Measurements from ENCODE around the gene NHLRC1. TPM values are rescaled to one million over a fixed set of nuclear protein-coding genes. Genes with fewer than 3 reads are reported as not detected.

The NHLRC1 gene
- polyA plus RNA-seq, 1 of the 3 experiments (the other 2 are of a cell fraction) = 0.15 TPM

DNA sequence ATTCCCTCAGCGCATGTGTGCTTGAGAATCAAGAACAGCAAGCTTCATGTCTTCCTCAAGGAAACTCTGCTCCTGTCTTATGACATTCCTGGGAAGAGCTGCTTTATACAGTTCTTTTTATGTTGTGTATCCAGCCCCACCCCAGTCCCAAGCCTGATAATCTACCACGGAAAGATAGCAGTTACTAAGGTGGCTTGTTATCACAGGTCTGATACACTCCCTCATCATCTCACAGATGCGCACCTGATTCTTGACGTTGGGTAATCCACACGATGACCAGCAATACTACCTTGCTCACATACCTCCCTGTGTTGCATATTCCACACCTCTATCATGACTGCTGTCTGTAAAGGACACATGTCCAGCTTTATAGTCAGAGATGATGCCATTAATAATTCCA is 3.2 kb downstream of the NHLRC1 start:
- Histone ChIP-seq H3F3A (replicated peaks; ENCODE audit: insufficient read depth) (no peaks in the 10 kb centered on the region), H3K4me3 (ENCODE audit: low read depth in 2 of 2, low read length in 1 of 2) (no peak overlapping the region), H3K79me2 (ENCODE audit: insufficient read depth) (no peaks in the 10 kb centered on the region), H2AFZ (ENCODE audit: low read depth) (no peak overlapping the region), H3K27ac (ENCODE audit: low read depth in 2 of 2, low read length in 1 of 2) (no peak overlapping the region), H3K4me2 (no peak overlapping the region), H4K20me1 (ENCODE audit: insufficient read depth) (no peaks in the 10 kb centered on the region), H3K9me3 (no peaks in the 10 kb centered on the region), H3K9ac (no peak overlapping the region), H3K27me3 (ENCODE audit: insufficient read depth) (no peaks in the 10 kb centered on the region), H3K36me3 (replicated peaks in 1 of 2; ENCODE audit: control insufficient read depth in 1 of 2, insufficient read depth in 2 of 2, low read length in 1 of 2) (no peaks in the 10 kb centered on the region), H3K9me2 (no peaks in the 10 kb centered on the region), H3K4me1 (ENCODE audit: control insufficient read depth in 1 of 2, insufficient read depth in 2 of 2, low read depth in 1 of 2, low read length in 1 of 2) (peaks cover 0 to 5% of the 10 kb centered on the region in 2 experiments; a peak in 1 of 4 replicates)
- no peak for TF ChIP-seq NRF1 (IDR thresholded peaks at IDR 0.05; ENCODE audit: low read depth, low read length)
- TF ChIP-seq RAD21 (IDR thresholded peaks at IDR 0.05; ENCODE audit: low read length) = no peak
- no peak for TF ChIP-seq TEAD4 (IDR thresholded peaks at IDR 0.05; ENCODE audit: borderline replicate concordance, insufficient read depth)
- no peak for TF ChIP-seq FOXM1 (IDR thresholded peaks at IDR 0.05; ENCODE audit: low read depth)
- TF ChIP-seq, protein P1, sequence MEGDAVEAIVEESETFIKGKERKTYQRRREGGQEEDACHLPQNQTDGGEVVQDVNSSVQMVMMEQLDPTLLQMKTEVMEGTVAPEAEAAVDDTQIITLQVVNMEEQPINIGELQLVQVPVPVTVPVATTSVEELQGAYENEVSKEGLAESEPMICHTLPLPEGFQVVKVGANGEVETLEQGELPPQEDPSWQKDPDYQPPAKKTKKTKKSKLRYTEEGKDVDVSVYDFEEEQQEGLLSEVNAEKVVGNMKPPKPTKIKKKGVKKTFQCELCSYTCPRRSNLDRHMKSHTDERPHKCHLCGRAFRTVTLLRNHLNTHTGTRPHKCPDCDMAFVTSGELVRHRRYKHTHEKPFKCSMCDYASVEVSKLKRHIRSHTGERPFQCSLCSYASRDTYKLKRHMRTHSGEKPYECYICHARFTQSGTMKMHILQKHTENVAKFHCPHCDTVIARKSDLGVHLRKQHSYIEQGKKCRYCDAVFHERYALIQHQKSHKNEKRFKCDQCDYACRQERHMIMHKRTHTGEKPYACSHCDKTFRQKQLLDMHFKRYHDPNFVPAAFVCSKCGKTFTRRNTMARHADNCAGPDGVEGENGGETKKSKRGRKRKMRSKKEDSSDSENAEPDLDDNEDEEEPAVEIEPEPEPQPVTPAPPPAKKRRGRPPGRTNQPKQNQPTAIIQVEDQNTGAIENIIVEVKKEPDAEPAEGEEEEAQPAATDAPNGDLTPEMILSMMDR (IDR thresholded peaks at IDR 0.05) = no peak
- TF ChIP-seq GATA2 (CRISPR knock-in tag; IDR thresholded peaks at IDR 0.05) = no peak
- TF ChIP-seq, protein P2, sequence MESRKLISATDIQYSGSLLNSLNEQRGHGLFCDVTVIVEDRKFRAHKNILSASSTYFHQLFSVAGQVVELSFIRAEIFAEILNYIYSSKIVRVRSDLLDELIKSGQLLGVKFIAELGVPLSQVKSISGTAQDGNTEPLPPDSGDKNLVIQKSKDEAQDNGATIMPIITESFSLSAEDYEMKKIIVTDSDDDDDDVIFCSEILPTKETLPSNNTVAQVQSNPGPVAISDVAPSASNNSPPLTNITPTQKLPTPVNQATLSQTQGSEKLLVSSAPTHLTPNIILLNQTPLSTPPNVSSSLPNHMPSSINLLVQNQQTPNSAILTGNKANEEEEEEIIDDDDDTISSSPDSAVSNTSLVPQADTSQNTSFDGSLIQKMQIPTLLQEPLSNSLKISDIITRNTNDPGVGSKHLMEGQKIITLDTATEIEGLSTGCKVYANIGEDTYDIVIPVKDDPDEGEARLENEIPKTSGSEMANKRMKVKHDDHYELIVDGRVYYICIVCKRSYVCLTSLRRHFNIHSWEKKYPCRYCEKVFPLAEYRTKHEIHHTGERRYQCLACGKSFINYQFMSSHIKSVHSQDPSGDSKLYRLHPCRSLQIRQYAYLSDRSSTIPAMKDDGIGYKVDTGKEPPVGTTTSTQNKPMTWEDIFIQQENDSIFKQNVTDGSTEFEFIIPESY (IDR thresholded peaks at IDR 0.05; ENCODE audit: borderline replicate concordance, low read depth) = no peak
- no peak for TF ChIP-seq YY1 (IDR thresholded peaks at IDR 0.05; ENCODE audit: low read depth)
- no peak for TF ChIP-seq ELF1 (IDR thresholded peaks at IDR 0.05)
- no peak for TF ChIP-seq EP300 (IDR thresholded peaks at IDR 0.05; ENCODE audit: borderline replicate concordance in 1 of 2, low read depth in 1 of 2, low read length in 1 of 2)
- no peak for DNase-seq
- ChIA-PET CTCF (no interaction called here), POLR2A (no interaction called here)
- 74% methylated on average over 5 of the region's 5 CpGs for WGBS (ENCODE audit: low lambda C conversion rate)

DNA sequence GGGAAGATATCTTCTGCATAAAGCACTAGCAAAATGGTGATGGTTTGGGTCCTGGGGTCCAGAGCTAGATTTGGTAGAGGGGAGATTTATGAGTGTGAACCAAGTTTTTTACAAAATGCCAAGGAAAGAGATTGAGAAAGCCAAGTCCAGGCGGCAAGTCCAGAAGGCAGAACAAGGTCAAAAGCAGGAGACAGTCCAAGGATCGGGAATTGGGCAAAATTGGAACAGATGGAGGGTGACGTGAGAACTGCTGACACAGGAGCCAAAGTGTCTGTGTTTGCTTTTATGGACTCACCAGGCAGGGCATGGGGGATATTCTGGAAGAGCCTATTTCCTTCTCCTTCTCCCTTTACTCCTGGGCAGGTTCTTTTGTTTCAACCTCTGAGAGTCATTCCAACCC is 4.1 kb downstream of the NHLRC1 start:
- ChIA-PET POLR2A (no interaction called here), CTCF (no interaction called here)
- DNase-seq = no peak
- H3K9me3 ChIP-seq = no peaks in the 10 kb centered on the region
- H3F3A ChIP-seq (replicated peaks; ENCODE audit: insufficient read depth) = no peaks in the 10 kb centered on the region
- H3K4me1 ChIP-seq (ENCODE audit: control insufficient read depth in 1 of 2, insufficient read depth in 2 of 2, low read depth in 1 of 2, low read length in 1 of 2) = peaks cover 0 to 5% of the 10 kb centered on the region in 2 experiments; a peak in 1 of 4 replicates
- no peaks in the 10 kb centered on the region for H4K20me1 ChIP-seq (ENCODE audit: insufficient read depth)
- no peak overlapping the region for H2AFZ ChIP-seq (ENCODE audit: low read depth)
- no peak overlapping the region for H3K4me2 ChIP-seq
- no peaks in the 10 kb centered on the region for H3K27me3 ChIP-seq (ENCODE audit: insufficient read depth)
- no peak overlapping the region for H3K27ac ChIP-seq (ENCODE audit: low read depth in 2 of 2, low read length in 1 of 2)
- WGBS (ENCODE audit: low lambda C conversion rate) = 76% methylated on average over 3 of the region's 3 CpGs
- H3K79me2 ChIP-seq (ENCODE audit: insufficient read depth) = no peaks in the 10 kb centered on the region
- no peak overlapping the region for H3K9ac ChIP-seq
- no peak overlapping the region for H3K4me3 ChIP-seq (ENCODE audit: low read depth in 2 of 2, low read length in 1 of 2)
- no peaks in the 10 kb centered on the region for H3K36me3 ChIP-seq (replicated peaks in 1 of 2; ENCODE audit: control insufficient read depth in 1 of 2, insufficient read depth in 2 of 2, low read length in 1 of 2)
- no peaks in the 10 kb centered on the region for H3K9me2 ChIP-seq
- TF ChIP-seq GATA2 (CRISPR knock-in tag; IDR thresholded peaks at IDR 0.05) (no peak), RFX5 (IDR thresholded peaks at IDR 0.05; ENCODE audit: low read length) (no peak), FOXM1 (IDR thresholded peaks at IDR 0.05; ENCODE audit: low read depth) (no peak), GABPA (IDR thresholded peaks at IDR 0.05; ENCODE audit: low read depth) (no peak), TCF12 (IDR thresholded peaks at IDR 0.05) (no peak), MXI1 (IDR thresholded peaks at IDR 0.05; ENCODE audit: low read depth, low read length) (no peak), FOXJ3 (CRISPR knock-in tag; IDR thresholded peaks at IDR 0.05) (no peak), TEAD4 (IDR thresholded peaks at IDR 0.05; ENCODE audit: borderline replicate concordance, insufficient read depth) (no peak)
- TF ChIP-seq, protein P1 (IDR thresholded peaks at IDR 0.05) = no peak
- TF ChIP-seq, protein P3, sequence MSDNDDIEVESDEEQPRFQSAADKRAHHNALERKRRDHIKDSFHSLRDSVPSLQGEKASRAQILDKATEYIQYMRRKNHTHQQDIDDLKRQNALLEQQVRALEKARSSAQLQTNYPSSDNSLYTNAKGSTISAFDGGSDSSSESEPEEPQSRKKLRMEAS (IDR thresholded peaks at IDR 0.05; ENCODE audit: low read depth) = no peak
- TF ChIP-seq, protein P4, sequence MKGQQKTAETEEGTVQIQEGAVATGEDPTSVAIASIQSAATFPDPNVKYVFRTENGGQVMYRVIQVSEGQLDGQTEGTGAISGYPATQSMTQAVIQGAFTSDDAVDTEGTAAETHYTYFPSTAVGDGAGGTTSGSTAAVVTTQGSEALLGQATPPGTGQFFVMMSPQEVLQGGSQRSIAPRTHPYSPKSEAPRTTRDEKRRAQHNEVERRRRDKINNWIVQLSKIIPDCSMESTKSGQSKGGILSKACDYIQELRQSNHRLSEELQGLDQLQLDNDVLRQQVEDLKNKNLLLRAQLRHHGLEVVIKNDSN (IDR thresholded peaks at IDR 0.05; ENCODE audit: borderline replicate concordance, low read depth) = no peak
- TF ChIP-seq, protein P5, sequence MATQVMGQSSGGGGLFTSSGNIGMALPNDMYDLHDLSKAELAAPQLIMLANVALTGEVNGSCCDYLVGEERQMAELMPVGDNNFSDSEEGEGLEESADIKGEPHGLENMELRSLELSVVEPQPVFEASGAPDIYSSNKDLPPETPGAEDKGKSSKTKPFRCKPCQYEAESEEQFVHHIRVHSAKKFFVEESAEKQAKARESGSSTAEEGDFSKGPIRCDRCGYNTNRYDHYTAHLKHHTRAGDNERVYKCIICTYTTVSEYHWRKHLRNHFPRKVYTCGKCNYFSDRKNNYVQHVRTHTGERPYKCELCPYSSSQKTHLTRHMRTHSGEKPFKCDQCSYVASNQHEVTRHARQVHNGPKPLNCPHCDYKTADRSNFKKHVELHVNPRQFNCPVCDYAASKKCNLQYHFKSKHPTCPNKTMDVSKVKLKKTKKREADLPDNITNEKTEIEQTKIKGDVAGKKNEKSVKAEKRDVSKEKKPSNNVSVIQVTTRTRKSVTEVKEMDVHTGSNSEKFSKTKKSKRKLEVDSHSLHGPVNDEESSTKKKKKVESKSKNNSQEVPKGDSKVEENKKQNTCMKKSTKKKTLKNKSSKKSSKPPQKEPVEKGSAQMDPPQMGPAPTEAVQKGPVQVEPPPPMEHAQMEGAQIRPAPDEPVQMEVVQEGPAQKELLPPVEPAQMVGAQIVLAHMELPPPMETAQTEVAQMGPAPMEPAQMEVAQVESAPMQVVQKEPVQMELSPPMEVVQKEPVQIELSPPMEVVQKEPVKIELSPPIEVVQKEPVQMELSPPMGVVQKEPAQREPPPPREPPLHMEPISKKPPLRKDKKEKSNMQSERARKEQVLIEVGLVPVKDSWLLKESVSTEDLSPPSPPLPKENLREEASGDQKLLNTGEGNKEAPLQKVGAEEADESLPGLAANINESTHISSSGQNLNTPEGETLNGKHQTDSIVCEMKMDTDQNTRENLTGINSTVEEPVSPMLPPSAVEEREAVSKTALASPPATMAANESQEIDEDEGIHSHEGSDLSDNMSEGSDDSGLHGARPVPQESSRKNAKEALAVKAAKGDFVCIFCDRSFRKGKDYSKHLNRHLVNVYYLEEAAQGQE (IDR thresholded peaks at IDR 0.05; ENCODE audit: low read depth, low read length) = no peak

Data from SK-N-SH (cell line).